Epithelial cell of esophagus (primary cell): ENCODE results near the gene FCGR1A.
"Not testable (repeated sequence)": the region's sequence is repeated elsewhere in the genome, so short reads cannot be mapped to it uniquely, and the experiment has no call there.

ENCODE experiments used
- DNase-seq: peaks from one replicate; pipeline ENCODE4 v3.0.0; 2010; ENCODE audit warnings: low read depth
- H3K4me3 ChIP-seq: 2 replicates; pipeline ENCODE4 v1.5.1; 2011; ENCODE audit warnings: mild to moderate bottlenecking, low read length, control low read depth

The FCGR1A gene

GRCh38 chr1:149782600-149782999 lies at the start of gene FCGR1A:
Gene FCGR1A (plus strand): TSS chr1:149782694. CDS start chr1:149782744, 50 bp downstream.
- H3K4me3 ChIP-seq, DNase-seq: not testable (repeated sequence)

GRCh38 chr1:149732781-149733180 lies 49.7 kb upstream of the FCGR1A start:
- H3K4me3 ChIP-seq, DNase-seq: not testable (repeated sequence)

GRCh38 chr1:149734692-149735091 lies 47.8 kb upstream of the FCGR1A start:
- H3K4me3 ChIP-seq, DNase-seq: not testable (repeated sequence)

- H3K4me3 ChIP-seq: not testable (repeated sequence)
- DNase-seq: peak; percentile 58
These were observed 42.3 kb upstream of the FCGR1A start for GRCh38 chr1:149740148-149740581.

GRCh38 chr1:149740590-149741230 lies 41.8 kb upstream of the FCGR1A start:
- not testable (repeated sequence) for DNase-seq, H3K4me3 ChIP-seq

- DNase-seq: not testable (repeated sequence)
These were observed 40.6 kb upstream of the FCGR1A start for GRCh38 chr1:149741914-149742313.

GRCh38 chr1:149746463-149747356 lies 35.8 kb upstream of the FCGR1A start:
- DNase-seq, H3K4me3 ChIP-seq: not testable (repeated sequence)

More at GRCh38 chr1:149741914-149742313, 40.6 kb upstream of the FCGR1A start:
- H3K4me3 ChIP-seq: not testable (repeated sequence)

GRCh38 chr1:149747359-149748143 lies 34.9 kb upstream of the FCGR1A start:
- not testable (repeated sequence) for H3K4me3 ChIP-seq, DNase-seq

GRCh38 chr1:149748144-149748500 lies 34.4 kb upstream of the FCGR1A start:
- H3K4me3 ChIP-seq, DNase-seq: not testable (repeated sequence)

- H3K4me3 ChIP-seq: not testable (repeated sequence)
These were observed 31.9 kb upstream of the FCGR1A start for GRCh38 chr1:149750562-149750961.

GRCh38 chr1:149752186-149752585 lies 30.3 kb upstream of the FCGR1A start:
- not testable (repeated sequence) for H3K4me3 ChIP-seq, DNase-seq

More at GRCh38 chr1:149750562-149750961, 31.9 kb upstream of the FCGR1A start:
- not testable (repeated sequence) for DNase-seq

GRCh38 chr1:149753466-149753865 lies 29.0 kb upstream of the FCGR1A start:
- DNase-seq, H3K4me3 ChIP-seq: not testable (repeated sequence)

GRCh38 chr1:149755294-149755693 lies 27.2 kb upstream of the FCGR1A start:
- not testable (repeated sequence) for DNase-seq, H3K4me3 ChIP-seq

GRCh38 chr1:149762294-149762693 lies 20.2 kb upstream of the FCGR1A start:
- DNase-seq, H3K4me3 ChIP-seq: not testable (repeated sequence)

GRCh38 chr1:149764087-149764800 lies 18.2 kb upstream of the FCGR1A start:
- not testable (repeated sequence) for H3K4me3 ChIP-seq, DNase-seq

GRCh38 chr1:149766241-149766640 lies 16.3 kb upstream of the FCGR1A start:
- H3K4me3 ChIP-seq, DNase-seq: not testable (repeated sequence)

GRCh38 chr1:149769216-149769615 lies 13.3 kb upstream of the FCGR1A start:
- H3K4me3 ChIP-seq, DNase-seq: not testable (repeated sequence)

- peak; percentile 4 for DNase-seq
- H3K4me3 ChIP-seq: not testable (repeated sequence)
These were observed 11.8 kb upstream of the FCGR1A start for GRCh38 chr1:149770661-149771060.
